ENCODE results near the gene LPCAT3.

DNA sequence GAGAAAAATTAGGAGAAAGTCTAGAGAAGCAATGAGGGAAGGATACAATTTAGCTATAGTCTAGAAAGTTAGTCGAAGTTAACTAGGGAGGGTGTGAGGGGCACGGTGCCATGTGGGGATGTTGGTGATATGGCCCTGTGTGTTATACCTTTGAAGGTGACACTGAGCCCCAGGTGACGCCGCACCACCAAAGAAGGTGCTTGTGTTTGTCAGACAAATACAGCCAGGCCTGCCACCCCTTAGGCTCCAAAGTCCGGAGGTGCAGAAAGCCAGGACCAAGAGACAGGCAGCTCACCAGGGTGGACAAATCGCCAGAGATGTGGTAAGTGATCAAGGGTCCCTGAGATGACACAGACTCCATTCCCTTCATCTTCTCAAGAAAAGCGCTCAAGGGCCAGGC is 43.3 kb upstream of the LPCAT3 start:
- TF ChIP-seq, protein P1, sequence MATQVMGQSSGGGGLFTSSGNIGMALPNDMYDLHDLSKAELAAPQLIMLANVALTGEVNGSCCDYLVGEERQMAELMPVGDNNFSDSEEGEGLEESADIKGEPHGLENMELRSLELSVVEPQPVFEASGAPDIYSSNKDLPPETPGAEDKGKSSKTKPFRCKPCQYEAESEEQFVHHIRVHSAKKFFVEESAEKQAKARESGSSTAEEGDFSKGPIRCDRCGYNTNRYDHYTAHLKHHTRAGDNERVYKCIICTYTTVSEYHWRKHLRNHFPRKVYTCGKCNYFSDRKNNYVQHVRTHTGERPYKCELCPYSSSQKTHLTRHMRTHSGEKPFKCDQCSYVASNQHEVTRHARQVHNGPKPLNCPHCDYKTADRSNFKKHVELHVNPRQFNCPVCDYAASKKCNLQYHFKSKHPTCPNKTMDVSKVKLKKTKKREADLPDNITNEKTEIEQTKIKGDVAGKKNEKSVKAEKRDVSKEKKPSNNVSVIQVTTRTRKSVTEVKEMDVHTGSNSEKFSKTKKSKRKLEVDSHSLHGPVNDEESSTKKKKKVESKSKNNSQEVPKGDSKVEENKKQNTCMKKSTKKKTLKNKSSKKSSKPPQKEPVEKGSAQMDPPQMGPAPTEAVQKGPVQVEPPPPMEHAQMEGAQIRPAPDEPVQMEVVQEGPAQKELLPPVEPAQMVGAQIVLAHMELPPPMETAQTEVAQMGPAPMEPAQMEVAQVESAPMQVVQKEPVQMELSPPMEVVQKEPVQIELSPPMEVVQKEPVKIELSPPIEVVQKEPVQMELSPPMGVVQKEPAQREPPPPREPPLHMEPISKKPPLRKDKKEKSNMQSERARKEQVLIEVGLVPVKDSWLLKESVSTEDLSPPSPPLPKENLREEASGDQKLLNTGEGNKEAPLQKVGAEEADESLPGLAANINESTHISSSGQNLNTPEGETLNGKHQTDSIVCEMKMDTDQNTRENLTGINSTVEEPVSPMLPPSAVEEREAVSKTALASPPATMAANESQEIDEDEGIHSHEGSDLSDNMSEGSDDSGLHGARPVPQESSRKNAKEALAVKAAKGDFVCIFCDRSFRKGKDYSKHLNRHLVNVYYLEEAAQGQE (IDR thresholded peaks at IDR 0.05; ENCODE audit: low read depth): no peak
- TF ChIP-seq POLR2A (IDR thresholded peaks at IDR 0.05; ENCODE audit: borderline replicate concordance, extremely low read depth, insufficient read depth, insufficient read length) (no peak), RAD21 (IDR thresholded peaks at IDR 0.05; ENCODE audit: low read depth) (no peak)

Measured in HCT116 (cell line).